ENCODE data around the gene TMEM127. TPM values are rescaled to one million over a fixed set of nuclear protein-coding genes. Genes with fewer than 3 reads are reported as not detected.

The TMEM127 gene, protein sequence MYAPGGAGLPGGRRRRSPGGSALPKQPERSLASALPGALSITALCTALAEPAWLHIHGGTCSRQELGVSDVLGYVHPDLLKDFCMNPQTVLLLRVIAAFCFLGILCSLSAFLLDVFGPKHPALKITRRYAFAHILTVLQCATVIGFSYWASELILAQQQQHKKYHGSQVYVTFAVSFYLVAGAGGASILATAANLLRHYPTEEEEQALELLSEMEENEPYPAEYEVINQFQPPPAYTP
- total RNA-seq = 40.0 TPM

DNA sequence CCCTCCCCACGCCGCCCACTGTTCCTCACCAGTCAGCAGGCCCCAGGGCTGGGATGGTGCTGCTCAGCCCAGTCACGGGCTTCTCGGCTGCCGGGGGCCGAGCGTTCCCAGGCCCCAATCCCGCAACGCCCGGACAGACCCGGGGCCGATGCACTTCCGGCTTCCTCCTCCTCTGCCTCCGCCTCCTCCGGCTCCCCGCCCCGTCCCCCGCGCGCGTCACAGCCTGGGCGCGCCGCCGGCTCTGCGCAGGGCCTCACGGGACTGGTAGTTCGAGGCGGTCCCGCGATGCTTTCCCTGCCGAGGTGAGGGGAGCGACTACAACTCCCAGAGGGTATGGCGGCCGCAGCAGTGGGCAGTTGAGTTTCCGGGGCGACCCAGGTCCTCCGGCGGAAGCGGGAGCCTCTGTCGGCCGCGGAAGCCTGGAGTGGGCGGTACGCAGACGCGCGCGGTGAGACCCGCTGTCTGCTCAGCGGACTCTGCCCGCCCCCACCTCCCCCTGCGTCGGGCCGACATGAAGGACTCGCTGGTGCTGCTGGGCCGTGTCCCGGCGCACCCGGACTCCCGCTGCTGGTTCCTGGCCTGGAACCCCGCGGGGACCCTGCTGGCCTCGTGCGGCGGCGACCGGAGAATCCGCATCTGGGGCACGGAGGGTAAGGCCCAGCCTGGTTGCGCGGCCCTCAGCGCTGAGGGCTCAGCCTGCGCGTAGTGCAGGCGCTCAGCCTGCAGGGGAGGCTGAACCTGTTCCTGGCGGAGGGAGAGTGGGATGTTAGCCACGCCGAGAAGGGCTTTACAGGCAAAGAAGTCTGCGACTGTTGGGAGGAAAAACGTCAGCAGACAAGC lies at the start of gene TMEM127, which contains the start of gene CIAO1:
TSS of gene TMEM127 (minus strand) at position 158 of the 840 bp plus-strand sequence. CDS start 616 bp downstream, outside the sequence.
TSS of gene CIAO1 (plus strand) at position 386 of the 840 bp plus-strand sequence. CDS start at position 512, 126 bp downstream.
- TF ChIP-seq, protein P1, sequence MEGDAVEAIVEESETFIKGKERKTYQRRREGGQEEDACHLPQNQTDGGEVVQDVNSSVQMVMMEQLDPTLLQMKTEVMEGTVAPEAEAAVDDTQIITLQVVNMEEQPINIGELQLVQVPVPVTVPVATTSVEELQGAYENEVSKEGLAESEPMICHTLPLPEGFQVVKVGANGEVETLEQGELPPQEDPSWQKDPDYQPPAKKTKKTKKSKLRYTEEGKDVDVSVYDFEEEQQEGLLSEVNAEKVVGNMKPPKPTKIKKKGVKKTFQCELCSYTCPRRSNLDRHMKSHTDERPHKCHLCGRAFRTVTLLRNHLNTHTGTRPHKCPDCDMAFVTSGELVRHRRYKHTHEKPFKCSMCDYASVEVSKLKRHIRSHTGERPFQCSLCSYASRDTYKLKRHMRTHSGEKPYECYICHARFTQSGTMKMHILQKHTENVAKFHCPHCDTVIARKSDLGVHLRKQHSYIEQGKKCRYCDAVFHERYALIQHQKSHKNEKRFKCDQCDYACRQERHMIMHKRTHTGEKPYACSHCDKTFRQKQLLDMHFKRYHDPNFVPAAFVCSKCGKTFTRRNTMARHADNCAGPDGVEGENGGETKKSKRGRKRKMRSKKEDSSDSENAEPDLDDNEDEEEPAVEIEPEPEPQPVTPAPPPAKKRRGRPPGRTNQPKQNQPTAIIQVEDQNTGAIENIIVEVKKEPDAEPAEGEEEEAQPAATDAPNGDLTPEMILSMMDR (IDR thresholded peaks at IDR 0.05) = peak in 2 of 3 experiments; percentile 17 to 28
- TF ChIP-seq POLR2AphosphoS5 (IDR thresholded peaks at IDR 0.05; ENCODE audit: insufficient read depth in 1 of 2, low read depth in 1 of 2) (peak; percentile 94 to 95), POLR2A (IDR thresholded peaks at IDR 0.05) (peak in 1 of 2 donors; percentile 76)
- peaks cover 0 to 28% of the 10 kb centered on the region in 2 donors for H3K36me3 ChIP-seq

DNA sequence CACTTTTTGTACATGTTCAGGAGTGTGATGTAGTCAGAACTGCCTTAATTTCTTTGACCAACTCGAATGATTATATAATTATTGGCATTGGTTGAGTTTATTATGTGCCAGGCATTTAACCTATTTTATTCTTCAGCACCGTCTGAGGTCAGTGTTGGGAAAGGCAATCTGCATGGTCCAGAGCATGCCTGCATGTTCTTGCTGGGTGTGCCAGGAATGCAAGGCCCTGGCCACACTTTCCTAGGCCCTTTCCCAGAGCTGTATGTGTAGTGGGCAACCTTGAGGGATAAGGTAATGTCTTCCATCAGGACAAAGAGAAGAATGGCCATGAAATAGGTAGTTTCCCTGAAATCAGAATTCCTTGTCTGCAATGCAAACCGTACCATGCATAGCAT lies 49.2 kb upstream of the TMEM127 start:
- intact Hi-C loops (cut with DNase I) = no loop called here
- no peaks in the 10 kb centered on the region for H3K36me3 ChIP-seq
- TF ChIP-seq POLR2AphosphoS5 (IDR thresholded peaks at IDR 0.05; ENCODE audit: insufficient read depth in 1 of 2, low read depth in 1 of 2) = no peak
- TF ChIP-seq, protein P1 (IDR thresholded peaks at IDR 0.05) = no peak
- TF ChIP-seq POLR2A (IDR thresholded peaks at IDR 0.05) = no peak
- no peak overlapping the region for H3K4me3 ChIP-seq
- DNase-seq (ENCODE audit: extremely low spot score in 2 of 2) = no peak
- H3K9me3 ChIP-seq = no peaks in the 10 kb centered on the region
- H3K27ac ChIP-seq = no peak overlapping the region
- H3K27me3 ChIP-seq = no peaks in the 10 kb centered on the region
- H3K4me1 ChIP-seq = no peaks in the 10 kb centered on the region

More for the DNA sequence above, at the start of gene TMEM127, which contains the start of gene CIAO1:
- Histone ChIP-seq H3K4me3 (peak within 1 kb of the TSS; percentile 85 to 91), H3K4me1 (peaks cover 50% of the 10 kb centered on the region), H3K27ac (peak within 1 kb of the TSS; percentile 77), H3K9me3 (no peaks in the 10 kb centered on the region), H3K27me3 (no peaks in the 10 kb centered on the region)
- intact Hi-C loops (cut with DNase I) = no loop called here
- DNase-seq (ENCODE audit: extremely low spot score in 2 of 2) = peak in 1 of 2 donors; percentile 98

- H3K27me3 ChIP-seq = no peaks in the 10 kb centered on the region
- DNase-seq (ENCODE audit: extremely low spot score in 2 of 2) = no peak
- intact Hi-C loops (cut with DNase I) = no loop called here
- no peaks in the 10 kb centered on the region for H3K9me3 ChIP-seq
- H3K4me3 ChIP-seq = no peak overlapping the region
- TF ChIP-seq POLR2AphosphoS5 (IDR thresholded peaks at IDR 0.05; ENCODE audit: insufficient read depth in 1 of 2, low read depth in 1 of 2) (no peak), POLR2A (IDR thresholded peaks at IDR 0.05) (no peak)
- TF ChIP-seq, protein P1 (IDR thresholded peaks at IDR 0.05) = no peak
- H3K36me3 ChIP-seq = peaks cover 0 to 4% of the 10 kb centered on the region in 2 donors
- peaks cover 24% of the 10 kb centered on the region for H3K4me1 ChIP-seq
- H3K27ac ChIP-seq = no peak overlapping the region
These were observed 42.5 kb upstream of the TMEM127 start for GRCh38 chr2:96308248-96308647.

DNA sequence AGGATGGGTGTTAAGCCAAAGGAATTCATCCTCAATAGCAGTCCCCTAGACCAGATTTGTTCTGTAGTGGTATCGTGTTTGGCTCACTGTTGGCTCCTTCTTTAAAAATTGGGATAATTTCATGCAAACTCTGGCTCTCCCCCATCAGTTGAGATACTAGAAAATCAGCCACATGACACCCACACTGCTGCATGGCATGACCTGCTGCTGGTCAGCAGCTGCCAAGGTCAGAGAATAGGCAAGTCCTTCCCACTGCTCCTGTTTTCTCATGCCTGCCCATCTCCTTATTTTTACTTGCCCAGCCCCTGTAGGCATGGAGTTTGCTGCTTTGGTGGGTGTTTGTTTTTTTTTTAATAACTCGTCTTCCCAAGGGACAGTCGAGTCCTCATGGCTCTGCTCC lies 40.6 kb upstream of the TMEM127 start:
- Histone ChIP-seq H3K27ac (peak overlapping the region; percentile 80), H3K36me3 (peaks cover 0 to 23% of the 10 kb centered on the region in 2 donors), H3K4me3 (peak overlapping the region; percentile 72 to 93), H3K4me1 (peaks cover 35% of the 10 kb centered on the region), H3K9me3 (no peaks in the 10 kb centered on the region), H3K27me3 (no peaks in the 10 kb centered on the region)
- TF ChIP-seq, protein P1 (IDR thresholded peaks at IDR 0.05) = no peak
- TF ChIP-seq POLR2A (IDR thresholded peaks at IDR 0.05) (no peak), POLR2AphosphoS5 (IDR thresholded peaks at IDR 0.05; ENCODE audit: insufficient read depth in 1 of 2, low read depth in 1 of 2) (no peak)
- DNase-seq (ENCODE audit: extremely low spot score in 2 of 2) = no peak
- intact Hi-C loops (cut with DNase I) = no loop called here

All from vagina (tissue), 2 donors.